Panc1 (cell line): ENCODE results near the gene MYH10. TPM values are rescaled to one million over a fixed set of nuclear protein-coding genes. Genes with fewer than 3 reads are reported as not detected.

Source experiments
- ATAC-seq: fragments of 200-7000 bp; cut with Tn5 transposase; 2 replicates; pipeline ENCODE4 v1.9.1; 2020; ENCODE audit warnings: mild to moderate bottlenecking, moderate library complexity
- BruUV-seq: library from RNA; stranded (reverse); fragments of 400-500 nt; replicated peaks from 2 replicates; lab custom pipeline; 2021; lab: Mats Ljungman, UMichigan
- CTCF ChIA-PET: fragments of 300-600 bp; sonication (Branson Sonifier 250); formaldehyde crosslinking; loops from one replicate; lab custom pipeline; 2022; ENCODE audit warnings: antibody characterized with exemption; lab: Charles Lee
- POLR2A ChIA-PET: fragments of 300-600 bp; sonication (Branson Sonifier 250); formaldehyde crosslinking; loops from one replicate; lab custom pipeline; 2022; ENCODE audit warnings: antibody characterized with exemption; lab: Charles Lee
- DNase-seq: peaks from one replicate; pipeline ENCODE4 v3.0.0-alpha.2; 2010; ENCODE audit warnings: low read depth, low spot score
- H3K27ac ChIP-seq: 2 replicates; pipeline ENCODE4 v1.5.1; 2011; ENCODE audit warnings: mild to moderate bottlenecking, low read length, inconsistent platforms
- H3K27me3 ChIP-seq: fragments of 200-500 bp; sonication (Bioruptor generic); 2 replicates; pipeline ENCODE4 v1.6.0; 2014; ENCODE audit warnings: low read length, inconsistent platforms; ENCODE audit not compliant: control insufficient read depth, insufficient read depth
- H3K36me3 ChIP-seq: fragments of 200-500 bp; sonication (Bioruptor generic); 2 replicates; pipeline ENCODE4 v1.5.1; 2014; ENCODE audit warnings: inconsistent platforms, mild to moderate bottlenecking, low read length, moderate library complexity; ENCODE audit not compliant: control insufficient read depth, insufficient read depth
- H3K4me1 ChIP-seq: 2 replicates; pipeline ENCODE4 v1.5.1; 2011; ENCODE audit warnings: inconsistent platforms, mild to moderate bottlenecking, low read length, moderate library complexity; ENCODE audit not compliant: control insufficient read depth, insufficient read depth
- H3K4me3 ChIP-seq, 2 experiments: 2 replicates each; pipeline ENCODE4 v1.5.1; 2011 to 2012; ENCODE audit warnings: low read depth in 2 of 2, low read length in 2 of 2, mild to moderate bottlenecking in 2 of 2, inconsistent platforms in 1 of 2, moderate library complexity in 1 of 2
- H3K9me3 ChIP-seq: fragments of 200-500 bp; sonication (Bioruptor generic); 2 replicates; pipeline ENCODE4 v1.5.1; 2014; ENCODE audit warnings: low read depth, mild to moderate bottlenecking, inconsistent platforms, low read length, moderate library complexity; ENCODE audit not compliant: control insufficient read depth, insufficient read depth
- CTCF ChIP-seq: fragments of 450-650 bp; IDR thresholded peaks from 2 replicates; pipeline ENCODE4 v1.5.1; 2017; ENCODE audit warnings: mild to moderate bottlenecking
- POLR2AphosphoS5 ChIP-seq: IDR thresholded peaks from 2 replicates; pipeline ENCODE4 v1.6.1; 2012; ENCODE audit warnings: mild to moderate bottlenecking, low read depth, low read length, moderate library complexity
- SIN3A ChIP-seq: IDR thresholded peaks from 2 replicates; pipeline ENCODE4 v1.6.1; 2012; ENCODE audit warnings: low read depth, mild to moderate bottlenecking, low read length, moderate library complexity, borderline replicate concordance; ENCODE audit not compliant: insufficient read depth
- TCF7L2 ChIP-seq: IDR thresholded peaks from 2 replicates; pipeline ENCODE4 v1.6.1; 2011; ENCODE audit warnings: mild to moderate bottlenecking, low read depth, low read length, inconsistent platforms
- in situ Hi-C: cut with HindIII; loops from 2 replicates; pipeline ENCODE4 v1.10.0; 2016; ENCODE audit warnings: low sequenced_read_pairs, low pct_unique_long_range_greater_than_20kb
- intact Hi-C: fragments of 100-400 bp; cut with micrococcal nuclease; formaldehyde crosslinking; loops from one replicate; pipeline ENCODE4 v1.10.0; 2022; ENCODE audit not compliant: unreplicated experiment
- total RNA-seq: library from RNA; stranded (reverse); gene quantifications from one replicate; pipeline ENCODE4 v1.2.1, GENCODE V29; 2021; ENCODE audit not compliant: unreplicated experiment
- TF ChIP-seq, protein P1 (sequence below), 2 experiments: IDR thresholded peaks; 2 replicates each; pipeline ENCODE4 v1.6.1; 2011 to 2012; ENCODE audit warnings: low read depth in 2 of 2, control low read depth in 1 of 2, low read length in 1 of 2, mild to moderate bottlenecking in 1 of 2, moderate library complexity in 1 of 2; ENCODE audit not compliant: insufficient read depth in 1 of 2

MYH10 gene
- total RNA-seq, 1 experiment from 2014 or later, result 36.5 TPM

- no peak for ATAC-seq
- no peaks in the 10 kb centered on the region for H3K9me3 ChIP-seq
- H3K27ac ChIP-seq, result no peak overlapping the region
- no peak for DNase-seq
- in situ Hi-C loops, result no loop called here
- no TSS peak for BruUV-seq
- TF ChIP-seq, protein P1, sequence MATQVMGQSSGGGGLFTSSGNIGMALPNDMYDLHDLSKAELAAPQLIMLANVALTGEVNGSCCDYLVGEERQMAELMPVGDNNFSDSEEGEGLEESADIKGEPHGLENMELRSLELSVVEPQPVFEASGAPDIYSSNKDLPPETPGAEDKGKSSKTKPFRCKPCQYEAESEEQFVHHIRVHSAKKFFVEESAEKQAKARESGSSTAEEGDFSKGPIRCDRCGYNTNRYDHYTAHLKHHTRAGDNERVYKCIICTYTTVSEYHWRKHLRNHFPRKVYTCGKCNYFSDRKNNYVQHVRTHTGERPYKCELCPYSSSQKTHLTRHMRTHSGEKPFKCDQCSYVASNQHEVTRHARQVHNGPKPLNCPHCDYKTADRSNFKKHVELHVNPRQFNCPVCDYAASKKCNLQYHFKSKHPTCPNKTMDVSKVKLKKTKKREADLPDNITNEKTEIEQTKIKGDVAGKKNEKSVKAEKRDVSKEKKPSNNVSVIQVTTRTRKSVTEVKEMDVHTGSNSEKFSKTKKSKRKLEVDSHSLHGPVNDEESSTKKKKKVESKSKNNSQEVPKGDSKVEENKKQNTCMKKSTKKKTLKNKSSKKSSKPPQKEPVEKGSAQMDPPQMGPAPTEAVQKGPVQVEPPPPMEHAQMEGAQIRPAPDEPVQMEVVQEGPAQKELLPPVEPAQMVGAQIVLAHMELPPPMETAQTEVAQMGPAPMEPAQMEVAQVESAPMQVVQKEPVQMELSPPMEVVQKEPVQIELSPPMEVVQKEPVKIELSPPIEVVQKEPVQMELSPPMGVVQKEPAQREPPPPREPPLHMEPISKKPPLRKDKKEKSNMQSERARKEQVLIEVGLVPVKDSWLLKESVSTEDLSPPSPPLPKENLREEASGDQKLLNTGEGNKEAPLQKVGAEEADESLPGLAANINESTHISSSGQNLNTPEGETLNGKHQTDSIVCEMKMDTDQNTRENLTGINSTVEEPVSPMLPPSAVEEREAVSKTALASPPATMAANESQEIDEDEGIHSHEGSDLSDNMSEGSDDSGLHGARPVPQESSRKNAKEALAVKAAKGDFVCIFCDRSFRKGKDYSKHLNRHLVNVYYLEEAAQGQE (IDR thresholded peaks at IDR 0.05; ENCODE audit: insufficient read depth in 1 of 2, low read depth in 2 of 2, low read length in 1 of 2), result no peak
- TF ChIP-seq SIN3A, result no peak
- TF ChIP-seq POLR2AphosphoS5, result no peak
- TF ChIP-seq CTCF, result no peak
- no peak for TF ChIP-seq TCF7L2
- no peaks in the 10 kb centered on the region for H3K27me3 ChIP-seq
- ChIA-PET POLR2A (no interaction called here), CTCF (no interaction called here)
- intact Hi-C loops, result no loop called here
- H3K4me3 ChIP-seq, result no peak overlapping the region
- H3K36me3 ChIP-seq, result no peaks in the 10 kb centered on the region
- H3K4me1 ChIP-seq, result no peaks in the 10 kb centered on the region; the same call in 1 of the 2 replicates
Measured at GRCh38 chr17:8618825-8619224, 11.7 kb downstream of the MYH10 start.

DNA sequence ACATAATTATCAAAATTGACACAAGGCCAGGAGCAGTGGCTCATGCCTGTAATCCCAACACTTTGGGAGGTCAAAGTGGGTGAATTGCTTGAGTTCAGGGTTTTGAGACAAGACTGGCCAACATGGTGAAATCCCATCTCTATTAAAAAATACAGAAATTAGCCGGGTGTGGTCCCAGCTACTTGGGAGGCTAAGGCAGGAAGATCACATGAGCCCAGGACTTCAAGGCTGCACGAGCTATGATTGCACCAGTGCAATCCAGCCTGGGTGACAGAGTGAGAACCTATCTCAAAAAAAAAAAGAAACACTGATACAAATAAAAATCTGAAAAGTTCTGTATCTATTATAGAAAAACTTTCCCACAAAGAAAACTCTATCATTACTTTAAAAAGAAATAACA is 15.5 kb downstream of the MYH10 start:
- Histone ChIP-seq H3K4me1 (no peaks in the 10 kb centered on the region; the same call in 1 of the 2 replicates), H3K9me3 (no peaks in the 10 kb centered on the region), H3K27me3 (no peaks in the 10 kb centered on the region), H3K36me3 (no peaks in the 10 kb centered on the region), H3K27ac (no peak overlapping the region), H3K4me3 (no peak overlapping the region)
- CTCF ChIA-PET, result no interaction called here
- in situ Hi-C loops (no loop called here), intact Hi-C loops (no loop called here)
- POLR2A ChIA-PET, result no interaction called here
- ATAC-seq (no peak), DNase-seq (no peak)
- BruUV-seq, result no TSS peak
- TF ChIP-seq POLR2AphosphoS5 (no peak), CTCF (no peak), TCF7L2 (no peak), SIN3A (no peak)
- TF ChIP-seq, protein P1 (IDR thresholded peaks at IDR 0.05; ENCODE audit: insufficient read depth in 1 of 2, low read depth in 2 of 2, low read length in 1 of 2), result no peak
